Thymus (tissue), 11 donors: ENCODE results near the gene ARHGEF26. TPM values are rescaled to one million over a fixed set of nuclear protein-coding genes. Genes with fewer than 3 reads are reported as not detected.

Source experiments
- DNase-seq, 9 donors: peaks; one replicate each; pipeline ENCODE4 v3.0.0-alpha.2; 2013; ENCODE audit warnings: low spot score in 9 of 9, low read depth in 6 of 9, missing footprints in 1 of 9
- H3K27ac ChIP-seq, 2 donors: one replicate each; pipeline ENCODE4 v1.5.1; 2013; ENCODE audit warnings: control low read depth in 1 of 2, low read depth in 1 of 2, low read length in 1 of 2, mild to moderate bottlenecking in 1 of 2, moderate library complexity in 1 of 2
- H3K27me3 ChIP-seq, 2 donors: one replicate each; pipeline ENCODE4 v1.5.1; 2013; ENCODE audit warnings: low read length in 1 of 2; ENCODE audit not compliant: control insufficient read depth in 2 of 2, insufficient read depth in 1 of 2
- H3K36me3 ChIP-seq, 2 donors: one replicate each; pipeline ENCODE4 v1.5.1; 2013; ENCODE audit warnings: low read length in 1 of 2, mild to moderate bottlenecking in 1 of 2, moderate library complexity in 1 of 2; ENCODE audit not compliant: control insufficient read depth in 2 of 2, insufficient read depth in 2 of 2
- H3K4me1 ChIP-seq, 2 donors: one replicate each; pipeline ENCODE4 v1.5.1; 2013; ENCODE audit warnings: low read length in 2 of 2; ENCODE audit not compliant: control insufficient read depth in 2 of 2, insufficient read depth in 2 of 2
- H3K4me3 ChIP-seq, 2 donors: one replicate each; pipeline ENCODE4 v1.5.1; 2013; ENCODE audit warnings: low read length in 2 of 2, control low read depth in 1 of 2, mild to moderate bottlenecking in 1 of 2
- H3K9me3 ChIP-seq, 2 donors: one replicate each; pipeline ENCODE4 v1.5.1; 2013; ENCODE audit warnings: low read length in 1 of 2, mild to moderate bottlenecking in 1 of 2; ENCODE audit not compliant: control insufficient read depth in 2 of 2, insufficient read depth in 1 of 2
- WGBS: extraction: QIAGEN DNeasy Blood & Tissue Kit; methylation state at CpG from one replicate; pipeline ENCODE4 v1.1.7; 2013; 5-methylcytosine and 5-hydroxymethylcytosine counted together
- polyA plus RNA-seq: library from polyadenylated mRNA; stranded (reverse); fragments of 200-250 nt; gene quantifications from one replicate; pipeline ENCODE4 v1.2.3, GENCODE V29; 2013
- total RNA-seq: library from RNA; stranded (reverse); fragments of 120-200 nt; gene quantifications from one replicate; pipeline ENCODE4 v1.2.4, GENCODE V29; 2013
- donor health status: healthy.

Gene ARHGEF26
- total and polyA plus RNA-seq, 2 donors, result 1.3 to 3.5 TPM

- Histone ChIP-seq H3K4me1 (no peaks in the 10 kb centered on the region), H3K9me3 (no peaks in the 10 kb centered on the region), H3K27me3 (no peaks in the 10 kb centered on the region), H3K27ac (no peak overlapping the region), H3K4me3 (no peak overlapping the region), H3K36me3 (peaks cover 21 to 80% of the 10 kb centered on the region in 2 donors)
- 98% methylated on average over 3 of the region's 3 CpGs for WGBS
- DNase-seq, result no peak
Measured at GRCh38 chr3:154304936-154305335, 183.7 kb downstream of the ARHGEF26 start.

- Histone ChIP-seq H3K9me3 (no peaks in the 10 kb centered on the region), H3K27me3 (no peaks in the 10 kb centered on the region), H3K4me1 (no peaks in the 10 kb centered on the region), H3K27ac (no peak overlapping the region), H3K4me3 (no peak overlapping the region), H3K36me3 (peaks cover 17 to 66% of the 10 kb centered on the region in 2 donors)
- DNase-seq, result no peak
Measured at GRCh38 chr3:154307363-154307762, 186.2 kb downstream of the ARHGEF26 start.

Other genes with a start within 250 kb of the ARHGEF26 start
- 58.9 TPM for gene DHX36, start 203.1 kb downstream of the ARHGEF26 start, total RNA-seq
- 66.1 TPM for gene DHX36, start 203.1 kb downstream of the ARHGEF26 start, polyA plus RNA-seq